HG03025 (cell line): ENCODE results near the gene DNAH8.
"Not testable (repeated sequence)": the region's sequence is repeated elsewhere in the genome, so short reads cannot be mapped to it uniquely, and the experiment has no call there.

Experiments used
- ATAC-seq: cut with Tn5 transposase; IDR thresholded peaks from one replicate; pipeline ENCODE4 v1.9.1; 2021; ENCODE audit warnings: mild to moderate bottlenecking, moderate library complexity; ENCODE audit not compliant: unreplicated experiment, low FRiP score

Gene DNAH8

GRCh38 chr6:38715016-38715689, at the start of gene DNAH8:
DNAH8 (plus strand) TSS chr6:38715311; CDS start chr6:38722810, 7,499 bp downstream.
- ATAC-seq: no peak

GRCh38 chr6:38671885-38672467, 43.1 kb upstream of the DNAH8 start:
- no peak for ATAC-seq

GRCh38 chr6:38673397-38674165, 41.5 kb upstream of the DNAH8 start:
- ATAC-seq: no peak

GRCh38 chr6:38676236-38676973, 38.7 kb upstream of the DNAH8 start:
- no peak for ATAC-seq

- no peak for ATAC-seq
Measured at GRCh38 chr6:38676974-38677544, 38.1 kb upstream of the DNAH8 start.

GRCh38 chr6:38678178-38678760, 36.8 kb upstream of the DNAH8 start:
- ATAC-seq: no peak

GRCh38 chr6:38679668-38680067, 35.4 kb upstream of the DNAH8 start:
- no peak for ATAC-seq

- no peak for ATAC-seq
Measured at GRCh38 chr6:38681850-38682249, 33.3 kb upstream of the DNAH8 start.

GRCh38 chr6:38684237-38684636, 30.9 kb upstream of the DNAH8 start:
- ATAC-seq: no peak

- no peak for ATAC-seq
Measured at GRCh38 chr6:38684904-38685303, 30.2 kb upstream of the DNAH8 start.

- no peak for ATAC-seq
Measured at GRCh38 chr6:38686270-38687042, 28.7 kb upstream of the DNAH8 start.

- no peak for ATAC-seq
Measured at GRCh38 chr6:38687043-38687353, 28.1 kb upstream of the DNAH8 start.

GRCh38 chr6:38687549-38687948, 27.6 kb upstream of the DNAH8 start:
- ATAC-seq: no peak

GRCh38 chr6:38688579-38689087, 26.5 kb upstream of the DNAH8 start:
- no peak for ATAC-seq

- no peak for ATAC-seq
Measured at GRCh38 chr6:38695227-38695900, 19.7 kb upstream of the DNAH8 start.

- ATAC-seq: no peak
Measured at GRCh38 chr6:38695933-38696332, 19.2 kb upstream of the DNAH8 start.

- no peak for ATAC-seq
Measured at GRCh38 chr6:38696345-38696744, 18.8 kb upstream of the DNAH8 start.

- no peak for ATAC-seq
Measured at GRCh38 chr6:38697846-38698245, 17.3 kb upstream of the DNAH8 start.

- not testable (repeated sequence) for ATAC-seq
Measured at GRCh38 chr6:38699702-38700101, 15.4 kb upstream of the DNAH8 start.
